HCT116 (cell line): ENCODE measurements around the gene PHYHIPL. TPM values are rescaled to one million over a fixed set of nuclear protein-coding genes. Genes with fewer than 3 reads are reported as not detected.

ENCODE experiments used
- ATAC-seq: fragments of 200-7000 bp; cut with Tn5 transposase; 2 replicates; pipeline ENCODE4 v1.9.1; 2020; ENCODE audit warnings: mild to moderate bottlenecking, moderate library complexity
- BruUV-seq: library from RNA; stranded (reverse); fragments of 400-500 nt; replicated peaks from 2 replicates; lab custom pipeline; 2021; lab: Mats Ljungman, UMichigan
- CTCF ChIA-PET: fragments of 300-600 bp; sonication (Branson Sonifier 250); formaldehyde crosslinking; loops from one replicate; lab custom pipeline; 2021; ENCODE audit warnings: antibody characterized with exemption; lab: Charles Lee
- POLR2A ChIA-PET: fragments of 300-600, 350-600 bp; sonication (Branson Sonifier 250); formaldehyde crosslinking; loops from one replicate; lab custom pipeline; 2021; ENCODE audit warnings: antibody characterized with exemption; lab: Charles Lee
- RAD21 ChIA-PET, 2 experiments: fragments of 300-600 bp; sonication (Branson Sonifier 250); formaldehyde crosslinking; loops; one replicate each; lab custom pipeline; 2023; ENCODE audit warnings: low total read pairs in 2 of 2; ENCODE audit not compliant: uncharacterized antibody in 2 of 2, unreplicated experiment in 2 of 2, low non-redundant PET in 1 of 2; lab: Charles Lee
- DNase-seq: peaks from one replicate; pipeline ENCODE4 v3.0.0-alpha.2; 2010; ENCODE audit warnings: low read depth, low spot score
- H2AFZ ChIP-seq: fragments of 200-600 bp; shearing (Covaris generic), sonication (generic); 2 replicates; pipeline ENCODE4 v1.6.1; 2017; ENCODE audit warnings: low read depth, mixed run types, mixed read lengths, antibody characterized with exemption, low read length; ENCODE audit not compliant: poor library complexity, severe bottlenecking
- H3K27ac ChIP-seq: 2 replicates; pipeline ENCODE4 v1.5.1; 2012; ENCODE audit warnings: low read depth, low read length
- H3K27me3 ChIP-seq: fragments of 200-600 bp; sonication (generic); 2 replicates; pipeline ENCODE4 v1.6.1; 2016; ENCODE audit warnings: mixed run types, low read length, mixed read lengths; ENCODE audit not compliant: insufficient read depth
- H3K36me3 ChIP-seq, 2 experiments: fragments of 200-500 bp in 1 of 2; fragments of 200-600 bp in 1 of 2; sonication (Bioruptor generic) in 1 of 2; sonication (generic) in 1 of 2; 2 replicates each; pipeline versions ENCODE4 v1.5.1 to v1.6.1; 2014 to 2016; ENCODE audit warnings: low read length in 2 of 2, inconsistent platforms in 1 of 2, mixed read lengths in 1 of 2, mixed run types in 1 of 2; ENCODE audit not compliant: insufficient read depth in 2 of 2, control insufficient read depth in 1 of 2
- H3K4me1 ChIP-seq, 2 experiments: fragments of 200-600 bp in 1 of 2; sonication (generic) in 1 of 2; 2 replicates each; pipeline versions ENCODE4 v1.5.1 to v1.6.1; 2012 to 2017; ENCODE audit warnings: low read length in 2 of 2, inconsistent platforms in 1 of 2, mild to moderate bottlenecking in 1 of 2, mixed read lengths in 1 of 2, mixed run types in 1 of 2, moderate library complexity in 1 of 2; ENCODE audit not compliant: insufficient read depth in 2 of 2, control insufficient read depth in 1 of 2
- H3K4me2 ChIP-seq: fragments of 200-600 bp; sonication (generic); 2 replicates; pipeline ENCODE4 v1.6.1; 2017; ENCODE audit warnings: mixed run types, low read length, mixed read lengths
- H3K4me3 ChIP-seq, 2 experiments: fragments of 200-600 bp in 1 of 2; sonication (generic) in 1 of 2; replicated peaks in 1 of 2; 2 replicates each; pipeline ENCODE4 v1.5.1; 2011 to 2016; ENCODE audit warnings: low read length in 2 of 2, control low read depth in 1 of 2, low read depth in 1 of 2, mild to moderate bottlenecking in 1 of 2, mixed read lengths in 1 of 2, mixed run types in 1 of 2
- H3K79me2 ChIP-seq: fragments of 200-600 bp; sonication (generic); 2 replicates; pipeline ENCODE4 v1.6.1; 2017; ENCODE audit warnings: mild to moderate bottlenecking, mixed run types, low read length, moderate library complexity, mixed read lengths; ENCODE audit not compliant: insufficient read depth
- H3K9ac ChIP-seq: fragments of 200-600 bp; sonication (generic); 2 replicates; pipeline ENCODE4 v1.6.1; 2016; ENCODE audit warnings: low read length, mixed read lengths
- H3K9me2 ChIP-seq: fragments of 200-600 bp; sonication (generic), shearing (Covaris generic); 2 replicates; pipeline ENCODE4 v1.6.1; 2017; ENCODE audit warnings: mixed run types, mild to moderate bottlenecking, moderate library complexity; ENCODE audit not compliant: insufficient read depth
- H3K9me3 ChIP-seq, 2 experiments: fragments of 200-500 bp in 1 of 2; fragments of 200-600 bp in 1 of 2; sonication (Bioruptor generic) in 1 of 2; sonication (generic) in 1 of 2; 2 replicates each; pipeline ENCODE4 v1.6.1; 2014 to 2017; ENCODE audit warnings: low read length in 2 of 2, mixed read lengths in 2 of 2, inconsistent platforms in 1 of 2, low read depth in 1 of 2, mild to moderate bottlenecking in 1 of 2, mixed run types in 1 of 2, moderate library complexity in 1 of 2; ENCODE audit not compliant: control insufficient read depth in 1 of 2, insufficient read depth in 1 of 2
- H4K20me1 ChIP-seq: fragments of 200-600 bp; sonication (generic), shearing (Covaris generic); 2 replicates; pipeline ENCODE4 v1.6.1; 2017; ENCODE audit warnings: mixed run types, mild to moderate bottlenecking, moderate library complexity; ENCODE audit not compliant: insufficient read depth
- ATF3 ChIP-seq: IDR thresholded peaks from 2 replicates; pipeline ENCODE4 v1.6.1; 2012
- CBX3 ChIP-seq: IDR thresholded peaks from 2 replicates; pipeline ENCODE4 v1.6.1; 2012; ENCODE audit warnings: low read depth
- ELF1 ChIP-seq: IDR thresholded peaks from 2 replicates; pipeline ENCODE4 v1.6.1; 2012; ENCODE audit warnings: low read depth, borderline replicate concordance
- EZH2 ChIP-seq: fragments of 200-600 bp; sonication (generic); IDR thresholded peaks from 2 replicates; pipeline ENCODE4 v1.6.1; 2017; ENCODE audit warnings: antibody characterized with exemption, mixed run types
- EZH2phosphoT487 ChIP-seq: fragments of 200-600 bp; IDR thresholded peaks from 2 replicates; pipeline ENCODE4 v1.6.1; 2018; ENCODE audit warnings: antibody characterized with exemption, borderline replicate concordance
- FOSL1 ChIP-seq: IDR thresholded peaks from 2 replicates; pipeline ENCODE4 v1.6.1; 2012; ENCODE audit warnings: low read depth
- JUND ChIP-seq: IDR thresholded peaks from 2 replicates; pipeline ENCODE4 v1.6.1; 2012
- POLR2A ChIP-seq: IDR thresholded peaks from 2 replicates; pipeline ENCODE4 v1.7.0; 2011; ENCODE audit warnings: borderline replicate concordance; ENCODE audit not compliant: insufficient read depth, insufficient read length; ENCODE audit errors: extremely low read depth
- POLR2AphosphoS5 ChIP-seq: IDR thresholded peaks from 2 replicates; pipeline ENCODE4 v1.6.1; 2011; ENCODE audit warnings: mild to moderate bottlenecking, low read depth, low read length, moderate library complexity
- RAD21 ChIP-seq: IDR thresholded peaks from 2 replicates; pipeline ENCODE4 v1.6.1; 2012; ENCODE audit warnings: low read depth, mild to moderate bottlenecking
- SIN3A ChIP-seq: IDR thresholded peaks from 2 replicates; pipeline ENCODE4 v1.6.1; 2012; ENCODE audit warnings: low read depth
- SP1 ChIP-seq: IDR thresholded peaks from 2 replicates; pipeline ENCODE4 v1.6.1; 2012; ENCODE audit warnings: low read depth
- SRF ChIP-seq: IDR thresholded peaks from 2 replicates; pipeline ENCODE4 v1.6.1; 2012; ENCODE audit warnings: low read depth
- TCF7L2 ChIP-seq: IDR thresholded peaks from 2 replicates; pipeline ENCODE4 v1.7.0; 2011; ENCODE audit warnings: borderline replicate concordance, inconsistent platforms; ENCODE audit not compliant: insufficient read depth, insufficient read length; ENCODE audit errors: extremely low read depth
- YY1 ChIP-seq: IDR thresholded peaks from 2 replicates; pipeline ENCODE4 v1.6.1; 2011; ENCODE audit warnings: low read length, low read depth, moderate library complexity, mild to moderate bottlenecking; ENCODE audit not compliant: insufficient replicate concordance; ENCODE audit errors: extremely low read depth
- ZFX ChIP-seq: fragments of 450-650 bp; IDR thresholded peaks from 2 replicates; pipeline ENCODE4 v1.6.1; 2017
- ZNF274 ChIP-seq: fragments of 200-500 bp; sonication (Bioruptor generic); IDR thresholded peaks from 2 replicates; pipeline ENCODE4 v1.6.1; 2014; ENCODE audit warnings: mild to moderate bottlenecking, low read depth, low read length, inconsistent platforms
- intact Hi-C: fragments of 100-400 bp; cut with micrococcal nuclease; formaldehyde crosslinking; loops from 2 replicates; pipeline ENCODE4 v1.10.0; 2022
- total RNA-seq: library from RNA; stranded (reverse); gene quantifications from one replicate; pipeline ENCODE4 v1.2.1, GENCODE V29; 2021; ENCODE audit not compliant: unreplicated experiment
- TF ChIP-seq, protein P1 (sequence below): IDR thresholded peaks from 2 replicates; pipeline ENCODE4 v1.6.1; 2011; ENCODE audit warnings: mild to moderate bottlenecking, low read length, moderate library complexity; ENCODE audit not compliant: insufficient replicate concordance; ENCODE audit errors: extremely low read depth
- TF ChIP-seq, protein P2 (sequence below), 3 experiments: fragments of 200-600 bp in 1 of 3; sonication (generic) in 1 of 3; IDR thresholded peaks in 2 of 3; conservative IDR thresholded peaks in 1 of 3; 2 replicates each; pipeline ENCODE4 v1.5.1; 2012 to 2017; ENCODE audit warnings: low read depth in 2 of 3, low read length in 2 of 3, antibody characterized with exemption in 1 of 3, borderline replicate concordance in 1 of 3, control low read depth in 1 of 3, mild to moderate bottlenecking in 1 of 3, mixed read lengths in 1 of 3, mixed run types in 1 of 3, moderate library complexity in 1 of 3; ENCODE audit not compliant: insufficient read depth in 1 of 3

Gene PHYHIPL
- total RNA-seq, 1 experiment from 2014 or later: not detected

- no peaks in the 10 kb centered on the region for H3K4me1 ChIP-seq
- ChIA-PET RAD21 (no interaction called here), CTCF (no interaction called here), POLR2A (no interaction called here)
- H3K36me3 ChIP-seq: no peaks in the 10 kb centered on the region
- no peaks in the 10 kb centered on the region for H3K9me2 ChIP-seq
- H2AFZ ChIP-seq: no peak overlapping the region
- ATAC-seq (no peak), DNase-seq (no peak)
- H3K79me2 ChIP-seq: no peaks in the 10 kb centered on the region
- no peaks in the 10 kb centered on the region for H3K9me3 ChIP-seq
- no peak overlapping the region for H3K9ac ChIP-seq
- no peak for TF ChIP-seq POLR2A
- no peak for TF ChIP-seq ELF1
- no peak for TF ChIP-seq SP1
- no peak for TF ChIP-seq FOSL1
- no peak for TF ChIP-seq ATF3
- TF ChIP-seq POLR2AphosphoS5: no peak
- no peak for TF ChIP-seq SIN3A
- TF ChIP-seq RAD21: no peak
- no peak for TF ChIP-seq SRF
- no peak for TF ChIP-seq ZFX
- TF ChIP-seq, protein P1, sequence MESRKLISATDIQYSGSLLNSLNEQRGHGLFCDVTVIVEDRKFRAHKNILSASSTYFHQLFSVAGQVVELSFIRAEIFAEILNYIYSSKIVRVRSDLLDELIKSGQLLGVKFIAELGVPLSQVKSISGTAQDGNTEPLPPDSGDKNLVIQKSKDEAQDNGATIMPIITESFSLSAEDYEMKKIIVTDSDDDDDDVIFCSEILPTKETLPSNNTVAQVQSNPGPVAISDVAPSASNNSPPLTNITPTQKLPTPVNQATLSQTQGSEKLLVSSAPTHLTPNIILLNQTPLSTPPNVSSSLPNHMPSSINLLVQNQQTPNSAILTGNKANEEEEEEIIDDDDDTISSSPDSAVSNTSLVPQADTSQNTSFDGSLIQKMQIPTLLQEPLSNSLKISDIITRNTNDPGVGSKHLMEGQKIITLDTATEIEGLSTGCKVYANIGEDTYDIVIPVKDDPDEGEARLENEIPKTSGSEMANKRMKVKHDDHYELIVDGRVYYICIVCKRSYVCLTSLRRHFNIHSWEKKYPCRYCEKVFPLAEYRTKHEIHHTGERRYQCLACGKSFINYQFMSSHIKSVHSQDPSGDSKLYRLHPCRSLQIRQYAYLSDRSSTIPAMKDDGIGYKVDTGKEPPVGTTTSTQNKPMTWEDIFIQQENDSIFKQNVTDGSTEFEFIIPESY: no peak
- TF ChIP-seq EZH2phosphoT487: no peak
- TF ChIP-seq CBX3: no peak
- TF ChIP-seq EZH2: no peak
- TF ChIP-seq ZNF274: no peak
- TF ChIP-seq JUND: no peak
- no peak for TF ChIP-seq YY1
- TF ChIP-seq, protein P2, sequence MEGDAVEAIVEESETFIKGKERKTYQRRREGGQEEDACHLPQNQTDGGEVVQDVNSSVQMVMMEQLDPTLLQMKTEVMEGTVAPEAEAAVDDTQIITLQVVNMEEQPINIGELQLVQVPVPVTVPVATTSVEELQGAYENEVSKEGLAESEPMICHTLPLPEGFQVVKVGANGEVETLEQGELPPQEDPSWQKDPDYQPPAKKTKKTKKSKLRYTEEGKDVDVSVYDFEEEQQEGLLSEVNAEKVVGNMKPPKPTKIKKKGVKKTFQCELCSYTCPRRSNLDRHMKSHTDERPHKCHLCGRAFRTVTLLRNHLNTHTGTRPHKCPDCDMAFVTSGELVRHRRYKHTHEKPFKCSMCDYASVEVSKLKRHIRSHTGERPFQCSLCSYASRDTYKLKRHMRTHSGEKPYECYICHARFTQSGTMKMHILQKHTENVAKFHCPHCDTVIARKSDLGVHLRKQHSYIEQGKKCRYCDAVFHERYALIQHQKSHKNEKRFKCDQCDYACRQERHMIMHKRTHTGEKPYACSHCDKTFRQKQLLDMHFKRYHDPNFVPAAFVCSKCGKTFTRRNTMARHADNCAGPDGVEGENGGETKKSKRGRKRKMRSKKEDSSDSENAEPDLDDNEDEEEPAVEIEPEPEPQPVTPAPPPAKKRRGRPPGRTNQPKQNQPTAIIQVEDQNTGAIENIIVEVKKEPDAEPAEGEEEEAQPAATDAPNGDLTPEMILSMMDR (IDR thresholded peaks at IDR 0.05 in 2 of 3, conservative IDR thresholded peaks at IDR 0.05 in 1 of 3; ENCODE audit: borderline replicate concordance in 1 of 3, insufficient read depth in 1 of 3, low read depth in 2 of 3, low read length in 2 of 3): no peak
- TF ChIP-seq TCF7L2: no peak
- H3K27ac ChIP-seq: no peak overlapping the region
- intact Hi-C loops: loop anchor here (5.0 kb wide), 1 partner anchor 789 kb away; no protein-coding TSS in a partner anchor
- no peak overlapping the region for H3K4me2 ChIP-seq
- no peak overlapping the region for H3K4me3 ChIP-seq
- H4K20me1 ChIP-seq: no peaks in the 10 kb centered on the region
- BruUV-seq: no TSS peak
- H3K27me3 ChIP-seq: no peaks in the 10 kb centered on the region
Observed at GRCh38 chr10:59243611-59244195, 67.3 kb downstream of the PHYHIPL start.
